ENCODE measurements around the gene MLXIP. TPM values are rescaled to one million over a fixed set of nuclear protein-coding genes. Genes with fewer than 3 reads are reported as not detected.

Gene MLXIP
- total RNA-seq, 4 donors from 2014 or later, result 99.5 to 302 (median 151) TPM

DNA sequence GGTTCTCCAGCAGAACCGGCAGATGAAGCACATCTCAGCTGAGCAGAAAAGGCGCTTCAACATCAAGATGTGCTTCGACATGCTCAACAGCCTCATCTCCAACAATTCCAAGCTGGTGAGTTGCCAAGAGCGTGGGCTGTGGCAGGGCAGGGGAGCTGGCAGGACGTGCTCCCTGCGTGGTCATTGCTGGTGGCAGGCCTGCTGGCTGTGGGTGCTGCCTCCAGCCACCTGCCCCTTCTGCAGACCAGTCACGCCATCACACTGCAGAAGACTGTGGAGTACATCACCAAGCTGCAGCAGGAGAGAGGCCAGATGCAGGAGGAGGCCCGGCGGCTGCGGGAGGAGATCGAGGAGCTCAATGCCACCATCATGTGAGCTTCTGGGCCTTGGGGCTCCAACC, 59.6 kb downstream of the MLXIP start:
- H3K27ac ChIP-seq, result no peak overlapping the region
- no peak overlapping the region for H3K4me3 ChIP-seq
- 85% methylated on average over 11 of the region's 11 CpGs; no CpG with 5 or more reads in 1 of the 2 donors for WGBS, 2 donors (ENCODE audit: low coverage in 1 of 2)
- H3K9me3 ChIP-seq, result no peaks in the 10 kb centered on the region
- TF ChIP-seq EP300 (IDR thresholded peaks at IDR 0.05; ENCODE audit: low read depth) (no peak), POLR2AphosphoS5 (IDR thresholded peaks at IDR 0.05) (peak in 1 of 3 donors; percentile 17)
- peaks cover 0 to 87% (median 36%) of the 10 kb centered on the region in 4 donors for H3K36me3 ChIP-seq
- in situ Hi-C loops (cut with MboI; ENCODE audit: low pct_ligation_motif_present in 1 of 4, low pct_unique_long_range_greater_than_20kb in 1 of 4, low sequenced_read_pairs in 3 of 4), result loop anchor here in 1 of 4 donors (10.0 kb wide), 1 partner anchor 47 kb away; the partner anchor contains the start of gene LRRC43
- no peaks in the 10 kb centered on the region for H3K4me1 ChIP-seq
- DNase-seq, result no peak
- no peaks in the 10 kb centered on the region for H3K27me3 ChIP-seq
- intact Hi-C loops (cut with DNase I; ENCODE audit: low total_unique reads), result no loop called here

DNA sequence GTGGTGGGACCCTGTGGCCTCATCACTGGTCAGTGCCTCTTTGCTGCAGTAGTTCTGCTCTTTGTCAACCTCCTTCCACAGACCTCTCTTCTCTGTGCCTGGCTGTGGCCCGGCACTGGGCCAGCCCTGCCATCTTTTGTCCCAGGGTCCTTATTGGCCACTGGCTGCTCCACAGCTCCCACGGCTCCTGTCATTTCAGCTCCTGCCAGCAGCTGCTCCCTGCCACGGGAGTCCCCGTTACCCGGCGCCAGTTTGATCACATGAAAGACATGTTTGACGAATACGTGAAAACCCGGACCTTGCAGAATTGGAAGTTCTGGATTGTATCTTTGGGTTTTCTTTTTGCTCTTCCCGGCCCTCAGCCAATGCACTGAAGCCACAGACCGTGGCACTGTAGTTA, 60.1 kb downstream of the MLXIP start:
- 82 to 91% methylated on average over 3 to 11 of the region's 11 CpGs for WGBS, 2 donors (ENCODE audit: low coverage in 1 of 2)
- no peak overlapping the region for H3K4me3 ChIP-seq
- H3K27me3 ChIP-seq, result no peaks in the 10 kb centered on the region
- no peak for DNase-seq
- H3K27ac ChIP-seq, result no peak overlapping the region
- intact Hi-C loops (cut with DNase I; ENCODE audit: low total_unique reads), result no loop called here
- in situ Hi-C loops (cut with MboI; ENCODE audit: low pct_ligation_motif_present in 1 of 4, low pct_unique_long_range_greater_than_20kb in 1 of 4, low sequenced_read_pairs in 3 of 4), result loop anchor here in 1 of 4 donors (10.0 kb wide), 1 partner anchor 46 kb away; the partner anchor contains the start of gene LRRC43
- no peak for TF ChIP-seq EP300 (IDR thresholded peaks at IDR 0.05; ENCODE audit: low read depth)
- TF ChIP-seq, protein P1, sequence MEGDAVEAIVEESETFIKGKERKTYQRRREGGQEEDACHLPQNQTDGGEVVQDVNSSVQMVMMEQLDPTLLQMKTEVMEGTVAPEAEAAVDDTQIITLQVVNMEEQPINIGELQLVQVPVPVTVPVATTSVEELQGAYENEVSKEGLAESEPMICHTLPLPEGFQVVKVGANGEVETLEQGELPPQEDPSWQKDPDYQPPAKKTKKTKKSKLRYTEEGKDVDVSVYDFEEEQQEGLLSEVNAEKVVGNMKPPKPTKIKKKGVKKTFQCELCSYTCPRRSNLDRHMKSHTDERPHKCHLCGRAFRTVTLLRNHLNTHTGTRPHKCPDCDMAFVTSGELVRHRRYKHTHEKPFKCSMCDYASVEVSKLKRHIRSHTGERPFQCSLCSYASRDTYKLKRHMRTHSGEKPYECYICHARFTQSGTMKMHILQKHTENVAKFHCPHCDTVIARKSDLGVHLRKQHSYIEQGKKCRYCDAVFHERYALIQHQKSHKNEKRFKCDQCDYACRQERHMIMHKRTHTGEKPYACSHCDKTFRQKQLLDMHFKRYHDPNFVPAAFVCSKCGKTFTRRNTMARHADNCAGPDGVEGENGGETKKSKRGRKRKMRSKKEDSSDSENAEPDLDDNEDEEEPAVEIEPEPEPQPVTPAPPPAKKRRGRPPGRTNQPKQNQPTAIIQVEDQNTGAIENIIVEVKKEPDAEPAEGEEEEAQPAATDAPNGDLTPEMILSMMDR (IDR thresholded peaks at IDR 0.05), result no peak
- no peak for TF ChIP-seq POLR2AphosphoS5 (IDR thresholded peaks at IDR 0.05)
- no peak for TF ChIP-seq POLR2A (IDR thresholded peaks at IDR 0.05)
- no peaks in the 10 kb centered on the region for H3K4me1 ChIP-seq
- H3K36me3 ChIP-seq, result peaks cover 0 to 83% (median 38%) of the 10 kb centered on the region in 4 donors
- no peaks in the 10 kb centered on the region for H3K9me3 ChIP-seq

DNA sequence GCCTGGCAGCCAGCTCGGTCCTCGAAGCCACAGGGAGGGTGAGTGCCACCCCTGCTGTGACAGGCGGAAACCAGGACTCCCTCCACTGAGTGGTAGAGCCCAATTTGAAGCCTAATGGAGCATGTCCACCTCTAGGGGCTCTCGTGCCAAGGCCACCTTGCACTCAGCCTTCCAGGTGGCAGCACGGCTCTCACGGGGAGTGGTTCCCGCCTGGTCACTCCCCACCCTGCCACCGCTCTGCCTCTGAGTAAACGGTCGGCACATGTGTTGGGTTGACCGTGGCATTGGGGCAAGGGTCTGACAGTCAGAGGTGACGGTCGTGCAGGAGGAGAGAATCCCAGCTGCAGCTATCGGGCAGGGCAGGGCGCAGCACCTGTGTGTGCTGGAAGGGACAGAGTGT, 60.7 kb downstream of the MLXIP start:
- no peaks in the 10 kb centered on the region for H3K27me3 ChIP-seq
- TF ChIP-seq EP300 (IDR thresholded peaks at IDR 0.05; ENCODE audit: low read depth), result no peak
- TF ChIP-seq, protein P1 (IDR thresholded peaks at IDR 0.05), result no peak
- TF ChIP-seq POLR2A (IDR thresholded peaks at IDR 0.05), result no peak
- no peak for TF ChIP-seq POLR2AphosphoS5 (IDR thresholded peaks at IDR 0.05)
- no peaks in the 10 kb centered on the region for H3K4me1 ChIP-seq
- no peak overlapping the region for H3K27ac ChIP-seq
- peaks cover 0 to 77% (median 38%) of the 10 kb centered on the region in 4 donors for H3K36me3 ChIP-seq
- in situ Hi-C loops (cut with MboI; ENCODE audit: low pct_ligation_motif_present in 1 of 4, low pct_unique_long_range_greater_than_20kb in 1 of 4, low sequenced_read_pairs in 3 of 4) (loop anchor here in 1 of 4 donors (10.0 kb wide), 1 partner anchor 46 kb away; the partner anchor contains the start of gene LRRC43), intact Hi-C loops (cut with DNase I; ENCODE audit: low total_unique reads) (no loop called here)
- no peak overlapping the region for H3K4me3 ChIP-seq
- DNase-seq, result no peak
- WGBS, 2 donors (ENCODE audit: low coverage in 1 of 2), result 89% methylated on average over 15 of the region's 15 CpGs; no CpG with 5 or more reads in 1 of the 2 donors
- no peaks in the 10 kb centered on the region for H3K9me3 ChIP-seq

DNA sequence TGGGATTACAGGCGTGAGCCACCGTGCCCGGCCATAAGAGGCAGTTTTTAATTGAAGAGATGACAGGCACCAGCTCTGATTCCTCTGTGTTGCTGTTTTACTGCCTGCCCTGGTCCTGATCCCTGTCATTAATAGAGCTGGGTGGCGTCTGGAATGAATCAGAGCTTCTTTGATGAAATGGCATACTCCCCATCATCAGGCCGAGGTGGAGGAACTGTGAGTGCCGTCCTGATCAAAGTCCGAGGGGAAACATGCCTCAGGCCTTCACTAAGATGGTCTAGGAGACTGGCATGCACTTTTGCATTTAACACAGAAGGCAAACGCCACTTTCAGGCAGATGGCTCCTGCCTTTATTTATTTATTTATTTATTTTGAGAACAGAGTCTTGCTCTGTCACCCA, 61.4 kb downstream of the MLXIP start:
- peaks cover 0 to 71% (median 36%) of the 10 kb centered on the region in 4 donors for H3K36me3 ChIP-seq
- no peaks in the 10 kb centered on the region for H3K4me1 ChIP-seq
- H3K9me3 ChIP-seq, result no peaks in the 10 kb centered on the region
- in situ Hi-C loops (cut with MboI; ENCODE audit: low pct_ligation_motif_present in 1 of 4, low pct_unique_long_range_greater_than_20kb in 1 of 4, low sequenced_read_pairs in 3 of 4), result loop anchor here in 1 of 4 donors (10.0 kb wide), 1 partner anchor 45 kb away; the partner anchor contains the start of gene LRRC43
- H3K4me3 ChIP-seq, result no peak overlapping the region
- intact Hi-C loops (cut with DNase I; ENCODE audit: low total_unique reads), result no loop called here
- 64 to 72% methylated on average over 6 to 8 of the region's 8 CpGs for WGBS, 2 donors (ENCODE audit: low coverage in 1 of 2)
- no peak overlapping the region for H3K27ac ChIP-seq
- H3K27me3 ChIP-seq, result no peaks in the 10 kb centered on the region
- TF ChIP-seq POLR2A (IDR thresholded peaks at IDR 0.05) (no peak), EP300 (IDR thresholded peaks at IDR 0.05; ENCODE audit: low read depth) (no peak), POLR2AphosphoS5 (IDR thresholded peaks at IDR 0.05) (no peak)
- TF ChIP-seq, protein P1 (IDR thresholded peaks at IDR 0.05), result no peak
- DNase-seq, result no peak

All from transverse colon (tissue), 4 donors.